HG03135 (cell line): Measurements from ENCODE around the gene GTF2H4.
"Not testable (repeated sequence)": the region's sequence is repeated elsewhere in the genome, so short reads cannot be mapped to it uniquely, and the experiment has no call there.

Experiments
- ATAC-seq: cut with Tn5 transposase; IDR thresholded peaks from one replicate; pipeline ENCODE4 v1.9.1; 2021; ENCODE audit warnings: mild to moderate bottlenecking, moderate library complexity; ENCODE audit not compliant: unreplicated experiment

GTF2H4 gene

DNA sequence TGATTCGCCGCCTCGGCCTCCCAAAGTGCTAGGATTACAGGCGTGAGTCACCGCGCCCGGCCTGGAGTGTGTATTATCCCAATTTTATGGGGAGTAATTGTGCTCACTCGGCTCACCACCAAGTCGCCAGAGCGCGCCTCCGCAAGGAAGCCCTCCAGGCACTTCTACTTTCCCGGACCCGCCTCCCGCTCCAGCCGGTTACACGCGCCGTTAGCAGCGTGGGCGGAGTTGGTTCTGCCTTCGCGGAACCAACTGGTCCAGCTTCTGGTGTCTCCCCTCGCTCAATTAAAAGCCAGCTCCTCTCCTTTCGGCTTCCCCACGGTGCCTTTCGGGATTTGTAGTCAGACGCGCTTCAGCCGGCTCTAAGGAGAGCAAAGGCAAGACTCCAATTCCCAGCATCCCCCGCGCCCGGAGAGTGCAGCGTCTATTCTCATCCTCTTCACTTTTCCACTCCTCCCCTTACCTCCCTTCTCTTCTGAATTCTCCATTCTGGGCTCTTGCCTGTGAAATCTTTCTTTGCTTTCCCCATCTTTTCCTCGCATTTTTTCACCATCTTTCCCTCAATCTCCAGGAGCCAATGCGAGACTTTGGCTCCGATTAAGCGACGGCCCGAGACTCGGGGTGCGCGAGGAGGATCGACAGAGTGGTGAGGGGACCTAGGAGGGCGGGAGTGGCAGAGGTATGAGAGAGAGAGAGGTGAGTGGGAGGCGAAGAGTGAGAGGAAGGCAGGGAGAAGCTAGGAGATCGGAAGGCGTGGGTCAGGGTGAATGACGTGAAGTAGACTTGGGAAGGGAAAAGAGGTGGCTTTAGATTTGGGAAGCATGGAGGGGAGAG lies at the start of gene GTF2H4:
Gene GTF2H4 (plus strand): TSS at position 450 of the 834 bp plus-strand sequence.
- peak; percentile 91 for ATAC-seq

DNA sequence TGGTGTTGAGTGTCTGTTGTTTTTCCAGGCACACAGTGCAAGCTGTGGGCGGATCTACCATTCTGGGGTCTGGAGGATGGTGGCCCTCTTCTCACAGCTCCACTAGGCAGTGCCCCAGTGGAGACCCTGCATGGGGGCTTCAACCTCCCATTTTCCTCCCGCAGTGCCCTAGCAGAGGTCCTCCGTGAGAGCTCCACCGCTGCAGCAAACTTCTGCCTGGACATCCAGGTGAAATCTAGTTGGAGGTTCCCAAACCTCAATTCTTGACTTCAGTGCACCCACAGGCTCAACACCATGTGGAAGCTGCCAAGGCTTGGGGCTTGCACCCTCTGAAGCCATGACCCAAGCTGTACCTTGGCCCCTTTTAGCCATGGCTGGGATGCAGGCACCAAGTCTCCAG lies 48.3 kb upstream of the GTF2H4 start:
- ATAC-seq: not testable (repeated sequence)

GRCh38 chr6:30861257-30862048 lies 46.6 kb upstream of the GTF2H4 start:
- no peak for ATAC-seq

GRCh38 chr6:30862156-30862875 lies 45.7 kb upstream of the GTF2H4 start:
- no peak for ATAC-seq

DNA sequence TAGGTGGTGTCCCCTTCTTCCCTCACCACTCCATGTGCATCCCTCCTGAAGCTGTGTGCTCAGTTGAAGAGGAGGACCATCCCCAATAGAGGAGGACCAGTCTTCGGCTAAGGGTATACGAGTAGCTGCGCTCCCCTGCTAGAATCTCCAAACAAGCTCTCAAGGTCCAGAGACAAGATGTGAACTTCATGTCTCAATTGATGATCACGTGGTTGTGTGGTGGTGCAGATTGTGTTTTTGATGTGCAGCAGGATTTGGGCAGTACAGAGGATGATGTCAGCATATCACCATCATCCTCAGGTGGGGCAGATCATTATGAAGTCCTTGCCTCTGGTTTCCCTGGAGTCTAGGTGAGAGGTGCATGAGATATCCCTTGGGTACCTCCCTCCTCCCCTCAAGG lies 43.7 kb upstream of the GTF2H4 start:
- no peak for ATAC-seq

GRCh38 chr6:30869241-30869749 lies 38.7 kb upstream of the GTF2H4 start:
- not testable (repeated sequence) for ATAC-seq

DNA sequence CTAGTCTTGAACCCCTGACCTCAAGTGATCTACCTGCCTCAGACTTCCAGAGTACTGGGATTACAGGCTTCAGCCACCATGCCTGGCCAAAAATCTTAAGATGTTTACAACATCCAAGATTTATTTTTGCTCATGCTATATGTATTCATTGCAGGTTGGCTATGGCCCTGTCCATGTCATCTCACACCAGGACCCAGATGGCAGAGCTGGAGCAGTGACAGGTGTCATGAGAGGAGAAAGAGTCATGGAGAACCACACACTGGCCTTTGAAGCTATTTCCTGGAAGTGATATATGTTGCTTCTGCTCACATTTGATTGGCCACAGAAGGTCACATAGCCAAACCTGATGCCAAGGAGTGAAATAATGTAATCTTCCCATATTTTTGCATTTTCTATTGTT lies 37.5 kb upstream of the GTF2H4 start:
- ATAC-seq: no peak

- ATAC-seq: no peak
Observed at GRCh38 chr6:30871592-30872183, 36.3 kb upstream of the GTF2H4 start.

GRCh38 chr6:30873137-30873640 lies 34.8 kb upstream of the GTF2H4 start:
- no peak for ATAC-seq

- ATAC-seq: not testable (repeated sequence)
Observed at GRCh38 chr6:30873795-30874194, 34.2 kb upstream of the GTF2H4 start.

GRCh38 chr6:30875244-30876038 lies 32.6 kb upstream of the GTF2H4 start:
- no peak for ATAC-seq

- no peak for ATAC-seq
Observed at GRCh38 chr6:30876039-30876730, 31.8 kb upstream of the GTF2H4 start.

DNA sequence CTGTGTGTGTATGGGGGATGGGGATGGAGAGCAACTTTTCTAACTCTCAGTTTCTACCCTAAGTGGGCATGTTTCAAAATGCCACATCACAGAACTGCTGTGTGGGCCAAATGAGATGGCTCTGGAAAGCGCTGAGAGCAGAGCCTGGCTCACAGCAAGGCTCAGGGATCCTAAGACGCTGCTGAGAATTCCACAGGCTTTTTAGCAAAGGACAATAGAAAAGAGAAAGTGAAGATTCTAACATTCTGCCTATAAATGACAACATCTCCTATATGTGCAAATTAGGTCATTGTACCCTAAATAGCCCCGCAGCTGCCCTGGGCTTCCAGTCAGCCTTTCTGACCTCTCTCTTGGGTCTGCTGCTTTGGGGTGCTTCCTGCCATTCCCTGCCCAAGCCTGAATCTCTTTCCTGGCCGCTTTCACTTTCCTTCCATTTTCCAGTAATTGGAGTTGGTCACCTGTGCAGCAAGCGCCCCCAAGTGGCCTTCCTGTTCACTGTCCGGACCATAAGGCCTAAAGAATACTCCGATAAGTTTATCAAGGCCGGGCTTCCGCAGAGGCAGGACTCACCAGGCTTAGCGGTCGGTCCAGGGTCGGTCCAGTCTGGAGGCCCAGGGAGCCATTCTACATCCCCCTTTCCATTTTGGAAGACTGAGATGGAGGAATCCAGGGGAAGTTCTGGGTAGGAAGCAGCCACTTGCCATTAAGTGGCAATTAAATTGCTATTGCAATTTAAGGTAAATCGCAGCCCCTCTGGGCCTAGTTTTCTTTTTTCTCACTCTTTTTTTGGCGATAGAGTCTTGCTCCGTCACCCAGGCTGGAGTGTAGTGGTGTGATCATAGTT lies 30.4 kb upstream of the GTF2H4 start:
- no peak for ATAC-seq

DNA sequence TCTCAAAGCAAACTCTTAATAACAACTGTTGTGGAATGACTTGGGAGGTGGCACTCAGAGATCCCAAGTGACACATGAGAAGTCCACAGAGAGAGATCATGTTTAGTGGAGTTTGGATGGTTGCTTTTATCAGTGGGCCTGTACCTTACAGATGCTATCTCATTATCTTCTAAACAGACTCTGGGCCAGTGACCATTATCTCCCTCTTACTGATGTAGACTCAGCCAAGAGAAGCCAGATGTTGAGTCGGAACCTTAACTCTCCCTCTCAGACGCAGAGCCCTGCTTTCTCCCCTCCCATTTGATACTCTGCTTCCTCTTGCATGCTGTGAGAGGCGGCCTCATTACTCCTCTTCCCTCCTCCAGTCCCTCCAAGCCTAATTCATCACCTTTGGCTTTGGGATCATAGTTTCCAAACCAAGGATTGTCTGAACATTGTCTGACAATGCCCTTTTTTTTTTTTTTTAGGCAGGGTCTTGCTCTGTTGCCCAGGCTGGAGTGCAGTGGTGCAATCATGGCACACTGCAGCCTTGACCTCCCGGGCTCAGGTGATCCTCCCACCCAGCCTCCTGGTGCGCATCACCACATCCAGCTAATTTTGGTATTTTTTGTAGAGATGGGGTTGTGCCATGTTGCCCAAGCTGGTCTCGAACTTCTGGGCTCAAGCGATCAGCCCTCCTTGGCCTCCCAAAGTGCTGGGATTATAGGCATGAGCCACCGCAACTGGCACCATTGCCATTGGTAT lies 28.2 kb upstream of the GTF2H4 start:
- no peak for ATAC-seq

- no peak for ATAC-seq
Observed at GRCh38 chr6:30880698-30881252, 27.2 kb upstream of the GTF2H4 start.

DNA sequence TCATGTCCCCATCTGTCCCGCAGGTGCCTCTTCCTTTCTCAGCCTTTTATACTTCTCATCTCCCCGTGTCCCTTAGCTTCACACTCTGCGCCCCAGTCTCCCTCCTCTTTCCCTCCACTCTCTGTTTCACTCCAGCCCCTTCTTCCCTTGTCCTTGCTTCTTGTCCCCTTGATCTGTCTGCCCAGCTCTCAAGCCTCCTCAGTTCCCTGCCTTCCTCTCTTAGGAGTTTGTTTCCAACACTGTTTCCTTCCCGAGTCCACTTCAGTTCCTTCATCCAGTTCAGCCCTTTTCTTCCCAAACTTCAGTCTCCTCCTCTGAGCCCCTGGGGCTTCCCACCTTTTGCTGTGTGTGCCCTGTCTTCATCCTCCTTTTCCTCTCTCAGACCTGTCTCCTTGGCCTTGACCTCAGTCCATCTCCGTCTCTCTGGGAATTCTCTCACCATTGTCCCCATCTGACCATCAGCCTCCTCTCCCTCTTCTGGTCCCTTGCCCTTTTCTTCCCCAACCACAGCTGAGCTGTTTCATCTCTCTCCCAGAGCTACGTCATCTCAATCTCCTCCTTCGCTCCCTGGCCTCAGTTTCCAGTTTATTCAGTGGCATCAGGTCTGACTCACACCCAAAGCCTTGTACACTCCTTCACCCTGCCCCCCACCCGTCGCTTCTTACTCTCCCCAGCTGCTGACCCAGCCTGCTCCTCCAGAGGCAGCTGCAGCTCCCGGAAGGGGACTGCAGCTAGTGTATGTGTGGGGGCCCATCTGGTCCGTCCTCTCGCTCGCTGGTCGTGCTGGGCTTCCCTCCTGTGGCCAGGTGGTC lies 26.4 kb upstream of the GTF2H4 start:
- no peak for ATAC-seq
